ENCODE data around the gene KCTD3.

Gene KCTD3

DNA sequence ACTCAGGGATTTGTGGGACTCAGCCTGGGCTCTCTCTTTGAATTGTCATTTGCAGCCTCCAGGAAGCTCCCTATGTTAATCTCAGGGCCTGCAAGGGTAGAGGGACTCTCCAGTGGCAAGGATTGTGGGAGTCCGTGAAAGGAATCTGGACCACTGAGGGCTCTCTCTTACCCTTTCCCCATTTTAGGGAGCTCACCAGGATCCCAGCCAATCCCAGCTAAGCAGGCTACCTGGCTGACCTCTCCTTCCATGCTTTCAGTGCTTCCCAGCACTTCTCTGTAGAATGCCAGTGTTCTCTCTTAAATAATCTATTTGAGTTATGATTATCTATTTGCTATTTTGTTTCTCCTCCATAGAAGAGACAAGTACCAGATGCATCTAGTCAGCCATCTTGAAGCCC, 9.6 kb upstream of the KCTD3 start:
- no peak for DNase-seq

DNA sequence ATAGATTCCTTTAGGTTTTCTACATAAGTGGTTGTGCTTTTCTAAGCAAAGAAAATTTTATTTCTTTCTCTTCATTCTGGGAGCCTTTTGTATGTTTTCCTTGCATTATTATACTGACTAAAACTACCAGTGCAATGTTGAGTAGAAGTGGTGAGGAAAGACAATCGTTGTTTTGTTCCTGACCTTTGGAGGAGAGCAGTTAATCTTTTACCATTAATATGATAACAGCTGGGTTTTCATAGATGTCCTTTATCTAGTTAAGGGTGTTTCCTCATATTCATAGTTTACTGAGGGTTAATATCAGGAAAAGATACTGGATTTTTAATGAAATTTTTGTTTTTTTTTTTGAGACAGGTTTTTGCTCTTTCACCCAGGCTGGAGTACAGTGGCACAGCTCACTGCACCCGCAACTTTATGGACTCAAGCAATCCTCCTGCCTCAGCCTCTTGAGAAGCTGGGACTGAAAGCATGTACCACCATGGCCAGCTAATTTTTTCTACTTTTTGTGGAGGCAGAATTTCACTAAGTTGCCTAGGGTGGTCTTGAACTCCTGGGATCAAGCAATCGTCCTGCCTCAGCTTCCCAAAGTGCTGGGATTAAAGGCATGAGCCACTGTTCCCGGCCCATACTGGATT, 9.0 kb upstream of the KCTD3 start:
- DNase-seq, result no peak

DNA sequence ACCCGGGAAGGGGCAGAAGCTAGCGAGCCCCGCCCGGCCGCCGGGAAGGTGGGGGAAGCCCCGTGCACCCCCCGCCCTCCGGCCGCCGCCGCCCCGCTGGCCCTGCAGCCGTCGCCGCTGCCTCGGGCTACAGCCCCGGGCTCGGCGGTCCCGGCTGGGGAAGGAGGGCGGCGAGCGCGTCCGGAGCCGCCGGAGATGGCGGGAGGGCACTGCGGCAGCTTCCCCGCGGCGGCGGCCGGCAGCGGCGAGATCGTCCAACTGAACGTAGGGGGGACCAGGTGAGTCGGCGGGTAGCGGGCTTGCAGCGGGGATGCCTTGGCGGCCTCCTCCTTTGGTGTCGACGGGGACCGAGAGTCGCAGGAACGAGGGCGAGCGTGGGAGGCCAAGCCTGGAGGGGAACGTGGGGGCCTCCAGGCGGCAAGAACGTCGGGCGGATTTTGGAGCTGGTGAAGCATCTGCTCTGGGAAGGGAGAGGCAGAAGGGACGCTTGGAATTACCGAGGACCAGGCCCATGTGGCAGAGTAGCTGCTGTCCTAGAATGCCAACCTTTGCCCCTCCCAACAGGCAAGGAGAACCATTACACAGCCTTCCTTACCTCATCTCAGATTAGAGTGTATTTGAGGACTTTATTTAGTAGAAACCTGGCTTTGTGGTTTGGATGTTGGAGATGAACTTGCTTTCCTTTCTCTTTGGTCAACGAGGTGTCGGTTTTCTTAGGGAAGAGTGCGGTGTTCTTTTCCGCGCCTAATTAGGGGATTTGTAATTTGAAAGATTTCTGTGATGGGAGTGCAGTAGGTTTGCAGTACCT, 591 bp downstream of the KCTD3 start:
- peak in 2 of 4 experiments; percentile 2 for DNase-seq

DNA sequence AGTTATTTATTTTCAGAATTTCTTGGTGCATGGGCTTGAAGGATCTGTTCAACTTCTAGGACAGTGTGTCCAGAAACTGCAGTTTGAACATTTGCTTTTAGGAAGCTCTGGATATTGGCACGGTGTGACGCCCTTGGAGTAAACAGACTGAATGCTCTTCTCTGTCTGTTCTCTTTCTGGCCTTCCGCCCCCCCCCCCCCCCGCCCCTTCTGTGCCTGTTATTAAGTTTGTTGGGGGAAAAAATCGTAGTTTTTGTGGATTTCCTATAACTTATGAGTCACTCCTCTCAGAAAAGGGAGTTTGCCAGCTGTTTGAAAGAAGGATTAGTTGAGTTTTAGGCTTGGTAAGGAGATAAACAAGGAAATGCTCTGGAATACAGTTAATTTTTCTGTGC, 1.2 kb downstream of the KCTD3 start:
- no peak for DNase-seq

DNA sequence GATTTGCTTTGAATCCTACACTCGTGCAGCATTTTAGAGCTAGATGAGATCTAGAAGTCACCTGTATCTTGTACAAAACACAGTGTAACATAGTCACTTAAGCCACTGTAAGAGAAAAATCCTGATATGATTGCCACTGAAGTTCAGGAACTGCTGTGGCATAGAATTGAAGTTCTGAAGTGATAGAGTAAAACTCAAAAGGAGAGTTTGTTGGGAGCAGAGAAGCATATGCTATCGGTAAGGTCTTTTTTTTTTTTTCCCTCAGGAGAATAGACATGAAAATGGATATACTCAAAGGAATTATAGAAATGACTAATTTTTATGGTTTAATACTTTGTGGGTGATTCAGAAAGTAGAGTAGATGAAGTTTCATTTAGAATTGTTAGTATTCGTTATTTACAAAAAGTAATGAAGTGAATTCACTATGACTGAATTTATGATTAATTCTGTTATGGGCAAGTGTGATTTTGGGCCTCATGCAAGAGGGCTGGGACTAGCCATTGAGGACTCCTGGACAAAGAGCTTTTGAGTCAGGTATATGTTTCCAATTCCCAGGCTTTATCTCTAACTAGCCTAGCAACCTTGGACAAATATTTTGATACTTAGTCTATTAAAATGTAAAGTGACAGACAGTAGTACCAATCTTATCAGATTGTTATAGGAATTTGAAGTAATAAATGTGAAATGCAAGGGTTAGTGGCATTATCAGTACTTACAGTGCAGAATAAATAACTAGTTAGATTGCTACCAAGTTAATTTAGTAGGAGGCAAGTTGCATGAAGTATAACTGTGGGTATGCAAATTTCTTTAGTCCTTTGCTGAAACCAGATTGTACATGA, 3.1 kb downstream of the KCTD3 start:
- no peak for DNase-seq

DNA sequence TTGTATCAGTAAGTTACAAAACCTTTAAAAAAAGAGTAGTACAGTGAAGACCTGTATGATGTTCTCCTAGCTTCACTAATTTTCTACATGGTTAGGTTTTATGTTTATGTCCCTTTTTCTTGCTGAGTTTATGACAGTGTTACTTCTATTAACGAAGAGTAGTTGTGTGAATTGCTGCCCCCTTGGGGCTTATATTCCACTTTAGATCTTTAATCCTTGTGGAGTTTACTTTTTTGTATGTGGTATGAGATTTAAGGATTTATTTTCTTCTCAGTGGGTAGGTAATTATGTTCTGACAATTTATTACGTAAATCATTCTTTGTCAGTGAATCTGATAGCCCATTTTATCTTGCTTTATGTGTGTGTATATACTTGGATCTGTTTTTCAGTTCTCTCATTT, 14.8 kb downstream of the KCTD3 start:
- DNase-seq, result no peak

DNA sequence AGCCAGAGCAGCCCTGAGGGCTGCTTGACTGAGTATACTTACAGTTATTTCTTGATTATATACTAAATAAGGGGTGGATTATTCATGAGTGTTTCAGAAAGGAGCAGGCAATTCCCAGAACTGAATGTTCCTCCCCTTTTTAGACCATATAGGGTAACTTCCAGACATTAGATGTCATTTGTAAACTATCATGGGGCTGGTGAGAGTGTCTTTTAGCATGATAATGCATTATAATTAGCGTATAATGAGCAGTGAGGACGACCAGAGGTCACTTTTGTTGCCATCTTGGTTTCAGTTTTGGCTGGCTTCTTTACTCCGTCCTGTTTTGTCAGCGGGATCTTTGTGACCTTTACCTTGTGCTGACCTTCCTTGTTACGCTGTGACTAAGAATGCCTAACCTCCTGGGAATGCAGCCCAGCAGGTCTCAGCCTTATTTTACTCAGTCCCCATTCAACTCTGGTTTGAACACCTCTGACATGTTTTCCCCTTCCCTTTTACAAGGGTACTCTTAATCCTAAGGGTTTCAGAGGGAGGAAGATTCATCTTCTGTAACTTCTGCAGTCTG, 16.2 kb downstream of the KCTD3 start:
- DNase-seq, result no peak

DNA sequence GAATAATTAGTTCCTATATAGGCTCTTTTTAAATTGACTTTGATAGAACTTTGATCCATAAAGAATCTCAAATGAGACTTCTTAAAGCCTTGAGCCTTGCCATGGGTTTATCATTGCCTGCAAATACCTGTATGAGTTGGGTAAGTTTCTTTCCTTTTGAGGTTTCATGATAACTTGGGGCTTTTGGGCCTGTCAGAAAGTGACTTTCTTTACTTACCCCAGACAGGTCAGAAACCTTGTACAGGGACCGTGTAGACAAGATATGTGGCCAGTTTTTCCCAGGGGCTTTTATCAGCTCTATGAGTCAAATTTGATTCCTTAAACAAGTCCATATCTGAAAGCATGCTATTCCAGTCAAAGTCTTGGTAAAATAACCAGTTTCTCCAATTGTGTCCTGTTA, 17.3 kb downstream of the KCTD3 start:
- DNase-seq, result no peak

DNA sequence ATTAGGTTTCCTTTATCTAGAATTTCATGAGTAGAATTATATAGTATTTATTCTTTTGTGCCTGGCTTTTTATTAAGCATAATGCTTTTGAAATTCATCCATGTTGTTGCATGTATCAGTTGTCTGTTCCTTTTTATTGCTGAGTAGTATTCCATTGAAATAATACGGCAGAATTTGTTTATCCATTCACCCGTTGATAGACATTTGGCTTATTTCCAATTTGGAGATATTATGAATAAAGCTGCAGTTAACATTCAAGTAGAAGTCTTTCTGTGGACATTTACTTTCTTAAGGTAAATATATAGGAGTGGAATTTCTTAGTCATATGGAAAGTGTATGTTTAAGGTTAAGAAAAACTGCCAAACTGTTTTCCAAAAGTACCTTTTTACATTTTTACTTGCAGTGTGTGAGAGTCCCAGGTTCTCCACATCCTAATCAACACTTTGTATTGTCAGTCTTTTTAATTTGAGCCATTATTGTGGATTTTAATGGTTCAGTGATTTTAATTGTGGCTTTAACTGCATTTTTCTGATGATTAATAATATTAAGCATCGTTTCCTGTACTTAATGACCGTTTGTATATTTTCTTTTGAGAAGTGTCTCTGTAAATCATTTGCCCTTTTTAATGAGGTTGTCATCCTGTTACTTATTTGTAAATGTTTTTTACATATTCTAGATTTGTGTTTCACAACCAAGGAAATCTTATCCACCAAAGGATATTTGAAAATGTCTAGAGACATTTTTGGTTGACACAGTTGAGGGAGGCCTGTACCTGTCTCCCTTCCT, 22.7 kb downstream of the KCTD3 start:
- no peak for DNase-seq

DNA sequence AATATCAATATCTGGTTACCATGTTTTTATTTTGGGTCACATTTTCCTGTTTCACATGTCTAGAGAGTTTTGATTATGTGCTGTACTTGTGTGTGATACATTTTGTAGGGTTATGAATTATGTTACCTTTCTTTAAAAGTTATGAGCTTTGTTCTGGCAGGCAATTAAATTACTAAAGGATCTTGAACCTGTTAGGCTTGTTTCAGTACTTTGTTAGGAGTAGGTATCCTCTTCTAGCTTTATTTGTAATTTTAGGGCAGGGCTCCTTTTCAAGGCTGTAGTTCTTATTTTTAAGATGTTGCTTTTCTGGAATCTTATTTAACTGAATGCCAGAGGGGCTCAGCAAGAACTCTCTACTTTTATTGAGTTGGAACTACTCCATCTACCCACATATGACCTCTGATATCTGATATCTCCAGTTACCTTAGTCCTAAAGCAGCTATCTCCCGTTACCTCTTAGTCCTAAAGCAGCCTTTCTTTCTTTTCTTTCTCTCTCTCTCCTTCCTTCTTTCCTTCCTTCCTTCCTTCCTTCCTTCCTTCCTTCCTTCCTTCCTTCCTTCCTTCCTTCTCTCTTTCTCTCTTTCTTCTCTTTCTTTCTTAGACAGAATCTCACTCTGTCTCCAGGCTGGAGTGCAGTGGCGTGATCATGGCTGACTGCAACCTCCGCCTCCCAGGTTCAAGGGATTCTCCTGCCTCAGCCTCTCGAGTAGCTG, 23.8 kb downstream of the KCTD3 start:
- no peak for DNase-seq

DNA sequence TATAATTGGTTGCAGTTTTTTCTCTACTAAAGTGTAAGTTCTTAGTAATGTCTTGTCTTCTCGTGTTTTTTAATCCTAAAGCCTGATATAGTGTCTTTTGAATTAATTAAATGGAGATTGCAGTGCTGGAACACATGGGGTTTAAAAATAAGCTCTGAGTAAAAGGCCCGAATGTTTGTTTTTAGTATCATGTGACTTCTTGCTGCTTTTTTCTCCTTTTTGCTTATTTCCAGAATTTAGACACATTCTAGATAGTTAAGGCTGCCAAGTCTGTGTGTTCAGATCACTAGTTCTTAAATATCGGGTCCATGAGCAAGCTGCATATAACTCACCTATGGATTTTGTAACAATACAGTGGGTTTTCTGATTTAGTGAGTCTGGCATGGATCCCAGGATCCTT, 27.5 kb downstream of the KCTD3 start:
- DNase-seq, result no peak

DNA sequence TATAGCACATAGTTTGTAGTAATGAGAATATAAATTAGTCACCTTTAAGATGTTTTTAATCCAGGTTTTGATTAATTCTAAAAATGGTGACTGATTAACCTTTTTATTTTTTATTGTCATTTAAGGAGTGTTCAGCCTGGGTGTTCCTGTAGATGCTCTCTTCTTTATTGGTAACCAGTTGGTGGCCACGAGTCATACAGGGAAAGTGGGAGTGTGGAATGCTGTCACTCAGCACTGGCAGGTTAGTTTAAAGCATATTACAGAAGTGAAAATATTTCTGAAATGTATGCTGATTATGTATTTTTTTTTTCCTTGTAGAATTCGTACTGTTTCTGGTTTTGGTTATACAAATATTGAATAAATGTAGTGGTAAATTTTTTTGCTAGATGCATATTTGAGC, 28.1 kb downstream of the KCTD3 start:
- no peak for DNase-seq

DNA sequence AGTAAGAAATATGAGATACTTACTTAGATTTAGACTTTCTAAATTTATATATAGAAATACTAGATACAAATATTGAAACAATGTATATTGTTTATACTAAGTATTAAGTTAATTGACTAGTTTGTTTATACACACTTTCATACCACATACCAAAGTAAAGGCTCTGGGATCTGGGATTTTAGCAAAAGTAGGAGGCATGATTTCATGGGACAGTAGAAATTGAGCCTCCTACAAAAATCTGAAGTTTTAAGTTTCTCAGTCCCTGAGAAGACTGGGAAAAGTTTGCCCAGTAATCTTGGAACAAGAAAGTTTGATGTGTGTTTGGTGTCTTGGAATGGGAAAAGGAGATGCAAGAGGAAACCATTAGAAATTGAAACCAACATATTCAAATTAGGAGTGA, 30.9 kb downstream of the KCTD3 start:
- DNase-seq, result no peak

DNA sequence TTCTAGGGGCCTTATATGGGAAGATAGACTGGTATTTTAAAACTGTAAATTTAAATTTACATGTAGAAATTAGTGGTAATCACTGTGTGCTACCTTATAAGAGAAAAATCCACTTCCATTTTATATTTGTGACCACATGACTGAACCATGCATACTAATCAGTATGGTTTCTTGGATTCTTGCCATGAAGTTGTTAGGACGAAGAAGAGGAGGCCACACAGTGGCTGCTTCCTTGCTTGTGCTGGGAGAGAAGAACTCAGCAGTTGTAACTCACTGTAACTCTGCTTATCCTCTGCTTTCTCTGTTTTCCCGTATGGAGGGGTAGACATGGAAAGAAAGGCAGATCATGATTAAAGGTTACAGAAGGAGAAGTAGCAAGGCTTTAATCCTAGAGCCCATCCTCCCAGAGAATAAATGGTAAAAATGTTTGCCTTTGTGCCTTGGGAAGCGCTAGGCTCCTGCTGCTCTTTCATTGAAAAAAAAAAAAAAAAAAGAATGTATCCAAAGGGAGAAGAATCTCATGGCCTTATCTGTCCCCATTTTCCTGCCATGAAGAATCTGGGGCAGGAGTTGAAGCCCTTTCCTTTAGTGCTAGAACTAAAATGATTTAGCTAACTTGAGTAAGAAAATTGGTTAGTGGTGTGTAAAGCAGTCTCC, 32.4 kb downstream of the KCTD3 start:
- DNase-seq, result no peak

DNA sequence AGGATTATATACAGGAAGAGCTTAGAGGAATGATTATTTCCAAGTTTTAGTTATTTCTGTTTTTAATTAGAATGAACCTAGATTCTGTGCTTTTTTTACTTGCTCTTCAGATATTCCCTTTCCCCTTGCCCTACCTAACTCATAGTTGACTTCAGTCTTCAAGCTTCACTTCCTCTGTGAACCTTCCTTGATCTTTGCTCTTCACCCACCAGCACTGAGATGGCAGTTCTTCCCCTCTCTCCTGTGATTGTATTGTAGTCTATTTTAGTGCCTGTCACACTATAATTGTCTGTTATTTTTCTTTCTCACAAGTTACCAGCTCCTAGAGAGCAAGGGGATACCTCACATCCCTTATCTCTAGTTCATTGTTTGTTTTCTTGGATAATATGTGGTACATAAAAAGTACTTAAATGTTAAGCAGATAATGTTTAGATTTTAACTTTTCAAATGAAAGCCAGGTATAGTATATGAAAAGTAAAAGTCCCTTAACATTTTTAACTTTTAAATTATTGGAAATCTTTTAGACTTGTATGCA, 33.2 kb downstream of the KCTD3 start:
- DNase-seq, result no peak

DNA sequence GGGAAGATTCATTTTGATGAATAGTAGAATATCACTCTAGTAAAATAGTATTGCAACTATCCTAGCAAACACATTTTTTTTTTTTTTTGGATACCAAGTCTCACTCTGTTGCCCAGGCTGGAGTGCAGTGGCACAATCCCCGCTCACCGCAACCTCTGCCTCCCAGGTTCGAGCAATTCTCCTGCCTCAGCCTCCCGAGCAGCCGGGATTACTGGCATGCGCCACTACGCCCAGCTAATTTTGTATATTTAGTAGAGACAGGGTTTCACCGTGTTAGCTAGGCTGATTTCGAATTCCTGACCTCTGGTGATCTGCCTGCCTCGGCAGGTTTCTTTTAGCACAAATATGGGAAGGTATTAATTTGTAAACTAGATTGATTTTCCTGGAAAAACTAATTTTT, 33.8 kb downstream of the KCTD3 start:
- no peak for DNase-seq

DNA sequence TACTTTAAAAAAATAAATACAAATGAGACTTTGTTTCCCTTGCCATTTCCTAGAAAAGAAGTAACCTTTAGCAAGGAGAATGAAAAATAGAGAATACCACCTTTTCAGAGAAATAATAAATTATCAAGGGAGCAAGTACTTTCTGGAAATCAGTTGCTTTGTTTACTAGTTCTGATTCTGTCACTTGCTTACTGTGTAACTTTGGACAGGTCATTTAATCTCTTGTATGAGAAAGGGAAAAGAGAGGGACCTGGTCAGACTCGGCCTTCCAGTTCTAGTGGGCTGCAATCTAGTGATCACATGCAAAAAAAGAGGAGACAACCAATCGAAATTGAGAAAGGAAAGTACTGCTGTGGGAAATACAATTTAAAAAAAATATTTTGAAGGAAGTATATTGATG, 34.2 kb downstream of the KCTD3 start:
- DNase-seq, result no peak

DNA sequence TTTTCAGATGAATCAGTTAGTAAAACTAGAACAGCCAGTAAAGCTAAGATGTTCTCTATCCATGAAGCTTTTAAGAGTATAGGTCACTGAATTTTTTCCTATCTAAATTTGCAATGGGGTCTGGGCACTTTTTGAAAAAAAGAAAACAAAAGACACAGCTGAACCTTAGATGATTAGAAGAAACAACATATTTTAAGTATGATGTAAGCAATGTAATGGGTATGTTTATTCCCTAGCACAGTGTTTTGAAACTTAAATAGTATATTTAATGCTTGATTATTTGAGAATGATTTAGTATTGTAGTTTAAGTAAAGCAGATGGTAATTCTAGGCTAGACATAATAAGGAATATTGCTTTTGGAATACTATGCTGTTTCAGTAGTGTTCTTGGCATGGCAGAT, 36.2 kb downstream of the KCTD3 start:
- no peak for DNase-seq

DNA sequence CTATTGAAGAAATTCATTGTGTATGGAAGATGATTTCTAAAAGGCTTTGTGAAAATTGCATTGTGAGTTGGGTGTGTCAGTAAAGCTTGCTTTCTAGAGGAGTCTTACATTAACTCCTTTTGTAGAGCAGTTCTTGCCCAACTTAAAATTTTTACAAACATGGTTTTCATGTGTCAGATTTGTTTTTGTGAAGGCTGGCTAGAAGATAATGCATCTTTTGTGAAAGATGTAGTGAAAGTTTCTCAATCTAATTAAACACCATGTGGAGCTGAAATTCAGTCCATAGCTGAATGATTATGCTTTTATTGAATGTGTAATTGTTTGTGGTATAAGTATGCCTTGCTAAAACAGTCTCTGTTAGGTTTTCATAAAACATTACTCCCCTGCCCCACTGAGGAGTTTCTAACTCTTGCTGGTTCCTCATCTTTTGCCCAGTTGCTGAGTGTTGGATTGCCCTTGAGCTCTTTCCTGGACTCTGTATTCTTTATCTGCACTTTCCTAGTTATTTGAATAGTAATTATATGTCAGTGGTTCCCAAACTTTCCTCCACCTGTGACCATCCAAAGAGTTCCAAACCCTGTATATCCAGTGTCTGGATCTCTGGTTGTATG, 38.0 kb downstream of the KCTD3 start:
- no peak for DNase-seq

DNA sequence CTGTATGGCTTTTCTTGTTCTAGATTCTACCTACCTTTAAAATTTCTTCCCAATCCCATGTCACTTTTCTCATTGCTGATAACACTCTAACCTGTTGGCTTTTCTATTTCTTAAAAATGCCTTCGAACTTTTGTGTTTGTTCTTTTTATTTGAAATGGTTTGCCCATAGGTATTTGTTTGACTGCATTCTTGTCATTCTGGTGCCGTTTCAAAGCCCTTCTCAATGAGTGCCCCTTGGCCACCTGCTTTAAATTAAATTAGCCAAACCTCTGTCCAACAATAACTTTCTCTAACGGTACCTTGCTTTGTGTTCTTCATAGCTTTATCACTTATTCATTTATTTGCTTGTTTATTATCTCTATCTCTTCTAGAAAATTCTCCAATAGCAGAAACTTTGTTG, 38.9 kb downstream of the KCTD3 start:
- DNase-seq, result no peak
